HG02870 (cell line): ENCODE data around the gene MIER2.
"Not testable (repeated sequence)": the region's sequence is repeated elsewhere in the genome, so short reads cannot be mapped to it uniquely, and the experiment has no call there.

ENCODE experiments used
- ATAC-seq: cut with Tn5 transposase; IDR thresholded peaks from one replicate; pipeline ENCODE4 v1.9.1; 2021; ENCODE audit warnings: mild to moderate bottlenecking, moderate library complexity; ENCODE audit not compliant: unreplicated experiment

MIER2 gene

DNA sequence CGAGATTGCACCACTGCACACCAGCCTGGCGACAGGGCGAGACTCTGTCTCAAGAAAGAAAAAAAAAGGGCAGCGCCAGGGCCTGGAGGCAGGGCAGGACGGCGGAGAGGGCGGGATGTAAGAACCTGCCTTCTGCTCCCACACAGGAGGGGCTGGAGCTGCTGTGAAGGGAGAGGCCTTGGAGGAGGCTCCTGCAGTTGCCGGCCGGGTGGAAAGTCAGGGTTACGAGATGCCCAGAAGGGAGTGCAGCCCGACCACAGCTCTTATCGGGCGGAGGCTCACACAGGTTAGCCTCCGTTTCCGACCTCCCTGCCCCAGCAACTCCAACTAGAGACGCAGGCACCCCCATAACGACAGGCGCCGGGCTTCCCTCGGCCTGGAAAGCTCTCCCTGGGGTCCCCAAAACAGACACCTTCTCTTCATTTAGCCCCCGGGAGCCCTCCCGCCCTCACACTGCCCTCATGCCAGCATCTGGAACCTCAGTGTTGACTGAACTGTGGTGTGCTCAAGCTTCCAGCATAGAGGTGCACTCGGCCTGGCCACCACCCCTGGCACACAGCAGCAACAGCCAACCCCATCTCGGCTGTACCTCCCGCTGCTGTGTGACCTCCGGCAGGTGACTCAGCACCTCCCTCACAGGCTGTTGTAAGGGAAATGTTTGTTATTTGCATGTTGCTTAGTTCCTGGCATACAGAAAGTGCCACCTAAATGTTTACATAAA is 54.8 kb downstream of the MIER2 start:
- ATAC-seq, result no peak

DNA sequence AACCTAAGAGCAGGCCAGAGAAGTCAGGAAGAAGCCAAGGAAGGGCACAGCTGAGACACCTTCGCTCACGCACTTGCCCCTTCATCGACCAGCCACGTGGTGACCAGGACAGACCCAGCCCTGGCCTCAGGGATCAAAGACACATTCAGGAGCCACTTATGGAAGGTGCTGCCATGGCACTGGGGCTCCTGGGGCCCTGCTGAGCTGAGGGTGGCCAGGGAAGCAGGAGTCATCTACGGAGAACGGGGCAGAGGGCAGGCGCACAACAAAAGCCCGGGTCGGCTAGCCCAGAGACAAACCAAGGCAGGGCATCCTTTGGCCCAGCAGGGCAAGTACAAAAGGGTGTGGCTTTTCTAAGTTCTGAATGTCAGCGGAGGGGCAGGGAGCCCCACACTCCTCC is 55.7 kb downstream of the MIER2 start:
- ATAC-seq, result no peak

GRCh38 chr19:287381-287871 is 57.2 kb downstream of the MIER2 start:
- ATAC-seq, result no peak

DNA sequence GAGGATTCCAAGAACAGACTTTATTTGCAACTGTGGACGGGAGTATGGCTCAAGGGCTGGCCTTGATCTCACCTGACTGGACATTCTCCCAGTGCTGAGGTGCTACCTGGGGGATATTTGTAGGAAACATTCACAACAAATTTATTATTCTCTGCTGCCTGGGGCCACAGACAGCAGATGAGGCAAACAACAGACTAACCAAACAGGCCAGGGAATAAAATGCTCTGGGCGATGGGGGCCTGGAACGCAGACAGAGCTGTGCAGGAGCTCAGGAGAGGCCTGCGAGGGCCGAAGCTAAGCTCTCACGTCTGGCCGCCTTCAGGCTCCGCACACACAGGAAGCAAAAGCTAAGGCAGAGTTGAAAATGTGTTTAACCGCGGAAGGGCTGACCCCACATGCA is 61.2 kb downstream of the MIER2 start:
- no peak for ATAC-seq

GRCh38 chr19:282501-282900 is 62.1 kb downstream of the MIER2 start:
- no peak for ATAC-seq

DNA sequence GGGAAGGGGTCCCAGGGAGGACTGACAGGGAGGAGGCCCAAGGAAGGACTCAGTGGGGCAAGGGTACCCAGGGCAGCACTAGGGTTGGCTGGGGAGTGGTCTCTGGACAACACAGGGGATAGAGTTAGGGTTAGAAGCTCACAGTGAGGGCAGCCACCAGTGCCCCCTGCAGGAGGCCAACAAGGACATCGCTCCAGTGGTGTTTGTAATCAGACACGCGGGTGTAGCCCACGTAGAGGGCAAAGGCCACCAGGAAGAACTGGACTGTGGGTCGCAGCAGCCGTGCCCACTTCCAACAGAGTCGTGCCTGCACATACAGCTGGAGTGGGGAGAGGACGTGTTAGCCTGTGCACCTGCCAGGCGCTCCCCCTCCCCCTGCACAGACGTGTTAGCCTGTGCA is 62.6 kb downstream of the MIER2 start:
- no peak for ATAC-seq

DNA sequence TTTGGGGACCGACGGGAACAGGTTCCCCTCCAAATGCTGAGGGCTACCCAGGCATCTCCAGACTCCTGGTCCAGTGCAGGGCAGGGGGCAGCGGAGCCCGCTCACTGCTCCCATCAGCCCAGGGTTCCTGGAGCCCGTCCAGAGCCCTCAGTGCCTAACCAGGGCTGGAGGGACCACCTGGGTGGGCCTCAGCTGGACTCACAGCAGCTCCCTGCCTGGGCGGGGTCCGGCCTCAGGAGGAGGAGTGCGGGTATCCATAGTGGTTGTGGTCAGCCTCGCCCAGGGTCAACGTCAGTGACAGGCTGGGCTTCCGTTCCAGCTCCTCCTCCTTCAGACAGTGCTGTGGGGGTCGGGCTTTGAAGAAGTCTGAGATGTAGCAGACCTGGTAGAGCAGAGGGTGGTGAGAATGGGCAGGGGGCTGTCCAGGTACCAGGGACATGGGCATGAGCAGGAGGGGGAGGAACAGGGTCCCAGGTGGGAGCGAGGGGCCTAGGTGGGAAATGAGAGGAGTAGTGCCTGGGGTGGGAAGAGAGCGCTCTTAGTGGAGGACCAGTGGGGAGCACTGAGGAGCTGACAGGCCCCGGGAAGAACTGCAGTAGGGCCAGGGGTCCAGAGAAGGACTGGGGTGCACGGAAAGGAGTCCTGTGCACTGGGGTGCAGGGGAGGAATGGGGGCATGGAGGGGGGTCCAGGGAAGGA is 63.3 kb downstream of the MIER2 start:
- ATAC-seq, result no peak

GRCh38 chr19:280541-281009 is 64.0 kb downstream of the MIER2 start:
- ATAC-seq, result no peak

GRCh38 chr19:279656-280055 is 64.9 kb downstream of the MIER2 start:
- no peak for ATAC-seq

DNA sequence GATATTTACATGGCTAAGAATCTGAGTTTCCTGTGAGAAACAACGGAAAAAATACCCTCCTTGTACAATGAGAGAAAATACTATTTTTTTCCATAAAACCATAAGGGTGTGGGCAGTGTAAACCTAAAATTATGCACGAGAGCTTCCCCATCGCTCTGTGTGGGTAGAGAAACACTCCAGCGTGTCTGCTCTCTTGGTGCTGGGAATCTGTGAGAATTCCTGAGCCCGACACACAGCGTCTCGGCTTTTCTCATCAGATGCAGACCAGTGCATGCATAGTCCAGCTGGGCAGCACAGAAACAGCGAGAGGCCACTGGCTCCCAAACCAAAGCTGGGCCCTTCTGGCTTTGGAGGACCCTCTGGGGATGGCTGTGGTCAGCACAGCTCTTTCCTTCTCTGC is 65.4 kb downstream of the MIER2 start:
- no peak for ATAC-seq

DNA sequence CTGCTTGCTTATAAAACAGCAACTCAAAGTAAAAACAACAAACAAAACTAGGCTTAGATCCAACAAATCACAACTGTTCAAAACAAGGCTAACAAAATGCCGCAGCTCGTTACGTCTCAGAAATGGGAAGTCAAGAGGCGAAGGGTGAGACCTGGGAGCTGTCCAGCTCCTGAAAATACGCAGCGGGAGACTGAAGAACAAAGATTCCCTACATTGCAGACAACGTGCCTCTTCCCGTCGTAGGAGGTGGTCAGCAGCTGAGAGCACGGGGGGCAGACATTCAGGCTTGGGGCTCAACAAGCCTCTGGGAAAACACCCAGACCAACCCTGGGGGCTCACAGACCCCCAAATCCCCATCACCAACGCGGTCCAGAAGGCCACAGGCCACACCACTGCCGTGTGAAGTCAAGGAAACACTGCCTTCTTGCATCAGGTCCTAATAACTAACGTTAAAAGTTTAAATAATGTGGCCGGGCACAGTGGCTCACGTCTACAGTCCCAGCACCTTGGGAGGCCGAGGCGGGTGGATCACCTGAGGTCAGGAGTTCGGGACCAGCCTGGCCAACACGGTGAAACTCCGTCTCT is 66.9 kb downstream of the MIER2 start:
- ATAC-seq, result no peak

DNA sequence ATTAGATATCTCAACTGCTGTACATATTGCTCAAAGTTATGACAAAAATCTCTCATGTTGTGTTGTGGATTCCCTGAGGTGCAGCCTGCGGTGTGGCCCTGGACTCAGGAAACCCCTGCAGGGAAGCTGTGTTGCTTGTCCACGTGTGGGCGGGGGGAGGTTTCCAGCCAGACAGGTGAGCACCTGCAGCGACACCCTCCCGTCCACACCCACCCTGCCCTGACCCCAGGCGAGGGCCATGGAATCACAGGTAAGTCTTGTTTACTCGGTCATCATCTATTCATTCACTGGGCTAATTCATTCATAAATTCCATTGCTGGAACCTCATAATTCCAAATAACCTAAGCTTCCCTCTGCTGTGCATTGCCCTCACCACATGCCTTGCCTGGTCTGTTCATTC is 67.5 kb downstream of the MIER2 start:
- no peak for ATAC-seq

DNA sequence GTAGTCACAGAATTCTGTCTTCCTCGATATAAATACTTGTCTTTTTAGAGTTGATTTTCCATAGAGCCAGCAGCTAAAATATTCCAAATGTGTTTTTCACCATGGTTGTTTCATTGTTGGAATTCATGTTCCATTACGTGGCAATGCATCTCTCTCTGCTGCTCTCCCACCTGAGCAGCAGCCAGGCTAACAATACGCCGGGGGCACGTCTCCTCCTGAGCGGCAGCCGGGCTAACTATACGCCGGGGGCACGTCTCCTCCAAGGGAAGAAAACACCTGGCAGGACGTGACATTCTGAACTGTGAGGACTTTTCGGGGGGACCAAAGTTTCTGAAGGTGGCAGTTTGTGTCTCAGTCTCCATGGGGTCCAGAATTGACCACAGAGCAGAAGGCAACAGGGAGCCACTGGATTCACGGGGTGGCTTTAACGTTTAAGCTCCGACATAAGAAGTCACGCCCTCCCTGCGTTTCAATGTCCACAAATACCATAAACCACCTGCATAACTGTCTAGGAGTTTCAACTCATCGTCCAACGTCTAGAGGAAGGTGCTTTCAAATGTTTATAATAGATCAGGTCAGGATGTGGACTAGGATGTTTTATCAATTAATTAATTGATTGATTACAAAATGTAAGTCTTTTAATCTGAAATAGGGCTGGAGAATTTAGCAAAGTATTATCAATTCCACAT is 68.5 kb downstream of the MIER2 start:
- ATAC-seq, result no peak

DNA sequence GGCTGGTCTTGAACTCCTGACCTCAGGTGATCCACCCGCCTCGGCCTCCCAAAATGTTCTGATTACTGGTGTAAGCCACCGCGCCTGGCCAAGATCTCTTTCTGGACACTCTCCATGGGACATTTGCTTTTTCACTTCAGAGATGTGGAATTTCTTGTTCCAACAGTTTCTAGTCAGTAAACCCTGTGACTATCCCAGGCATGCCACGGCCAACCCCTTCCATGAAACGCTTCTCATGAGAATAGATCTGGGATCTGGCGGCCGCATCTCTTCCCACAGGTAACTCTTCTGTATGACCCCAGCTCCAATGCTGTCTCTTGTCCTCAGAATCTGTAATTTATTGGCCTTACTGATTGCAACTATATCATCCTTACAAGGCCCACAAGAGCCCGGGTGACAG is 69.6 kb downstream of the MIER2 start:
- ATAC-seq, result no peak

DNA sequence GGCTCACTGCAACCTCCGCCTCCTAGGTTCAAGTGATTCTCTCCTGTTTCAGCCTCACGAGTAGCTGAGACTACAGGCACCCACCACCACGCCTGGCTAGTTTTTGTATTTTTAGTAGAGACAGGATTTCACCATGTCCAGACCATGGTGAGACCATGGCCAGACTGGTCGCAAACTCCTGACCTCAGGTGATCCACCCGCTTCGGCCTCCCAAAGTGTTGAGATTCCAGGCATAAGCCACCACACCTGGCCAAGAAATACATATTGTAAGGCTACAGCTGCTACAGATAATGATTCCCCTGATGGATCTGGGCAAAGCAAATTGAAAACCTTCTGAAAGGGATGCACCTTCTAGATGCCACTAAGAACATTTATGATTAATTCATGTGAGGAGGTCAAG is 71.2 kb downstream of the MIER2 start:
- no peak for ATAC-seq

GRCh38 chr19:271856-272255 is 72.7 kb downstream of the MIER2 start:
- no peak for ATAC-seq

DNA sequence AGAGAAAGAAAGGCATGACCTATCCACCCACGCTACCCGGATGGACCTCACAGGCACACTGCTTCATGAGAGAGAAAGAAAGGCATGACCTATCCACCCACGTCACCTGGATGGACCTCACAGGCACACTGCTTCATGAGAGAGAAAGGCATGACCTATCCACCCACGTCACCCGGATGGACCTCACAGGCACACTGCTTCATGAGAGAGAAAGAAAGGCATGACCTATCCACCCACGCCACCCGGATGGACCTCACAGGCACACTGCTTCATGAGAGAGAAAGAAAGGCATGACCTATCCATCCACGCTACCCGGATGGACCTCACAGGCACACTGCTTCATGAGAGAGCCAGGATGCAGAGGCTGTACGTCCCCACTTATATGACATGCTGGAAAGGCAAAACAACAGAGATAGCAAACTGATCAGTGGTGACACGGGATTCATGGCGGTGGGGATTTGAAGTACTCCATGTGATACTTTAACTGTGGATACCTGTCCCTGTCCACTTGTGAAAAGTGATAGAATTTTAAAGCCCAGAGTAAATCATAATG is 73.8 kb downstream of the MIER2 start:
- not testable (repeated sequence) for ATAC-seq

DNA sequence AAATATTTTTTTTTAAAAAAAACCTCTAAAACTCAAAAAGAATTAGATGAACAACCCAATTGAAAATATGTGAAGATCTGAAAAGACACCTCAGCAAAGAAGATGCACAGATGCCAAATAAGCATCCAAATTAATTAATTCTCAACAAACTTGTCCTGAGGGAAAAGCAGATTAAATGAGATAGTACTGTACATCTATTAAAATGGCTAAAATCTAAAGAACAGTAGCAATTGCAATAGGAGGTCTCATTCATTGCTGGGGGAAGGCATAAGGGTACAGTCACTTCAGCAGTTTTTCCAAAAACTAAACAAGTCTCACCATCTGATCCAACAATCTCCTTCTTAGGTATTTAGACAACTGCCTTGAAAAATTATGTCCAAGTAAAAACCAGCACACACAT is 75.4 kb downstream of the MIER2 start:
- no peak for ATAC-seq

DNA sequence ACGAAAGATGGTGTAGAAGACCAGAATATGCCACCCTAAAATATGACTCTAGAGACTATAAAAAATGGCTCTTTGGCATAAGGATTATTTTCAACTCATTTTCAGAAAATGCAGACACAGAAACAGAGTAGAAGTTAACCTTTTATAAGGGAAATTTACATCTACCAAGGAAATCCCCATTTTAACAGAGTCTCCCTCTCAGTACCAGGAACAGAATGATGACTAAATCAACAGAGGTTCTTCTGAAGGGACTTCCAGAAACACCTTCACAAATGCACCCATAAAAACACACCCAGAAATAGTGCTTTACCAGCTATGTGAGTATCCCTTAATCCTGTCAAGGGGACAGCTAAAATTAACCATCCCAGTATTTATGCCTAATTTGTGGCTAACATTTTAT is 82.5 kb downstream of the MIER2 start:
- ATAC-seq, result no peak

- not testable (repeated sequence) for ATAC-seq
Measured at GRCh38 chr19:256804-257203, 87.8 kb downstream of the MIER2 start.
